ENCODE measurements around the gene PTPN23. TPM values are rescaled to one million over a fixed set of nuclear protein-coding genes. Genes with fewer than 3 reads are reported as not detected.
"Not testable (repeated sequence)": the region's sequence is repeated elsewhere in the genome, so short reads cannot be mapped to it uniquely, and the experiment has no call there.

PTPN23 gene
- total and polyA plus RNA-seq, 2 donors from 2014 or later, result 12.6 to 48.5 TPM

DNA sequence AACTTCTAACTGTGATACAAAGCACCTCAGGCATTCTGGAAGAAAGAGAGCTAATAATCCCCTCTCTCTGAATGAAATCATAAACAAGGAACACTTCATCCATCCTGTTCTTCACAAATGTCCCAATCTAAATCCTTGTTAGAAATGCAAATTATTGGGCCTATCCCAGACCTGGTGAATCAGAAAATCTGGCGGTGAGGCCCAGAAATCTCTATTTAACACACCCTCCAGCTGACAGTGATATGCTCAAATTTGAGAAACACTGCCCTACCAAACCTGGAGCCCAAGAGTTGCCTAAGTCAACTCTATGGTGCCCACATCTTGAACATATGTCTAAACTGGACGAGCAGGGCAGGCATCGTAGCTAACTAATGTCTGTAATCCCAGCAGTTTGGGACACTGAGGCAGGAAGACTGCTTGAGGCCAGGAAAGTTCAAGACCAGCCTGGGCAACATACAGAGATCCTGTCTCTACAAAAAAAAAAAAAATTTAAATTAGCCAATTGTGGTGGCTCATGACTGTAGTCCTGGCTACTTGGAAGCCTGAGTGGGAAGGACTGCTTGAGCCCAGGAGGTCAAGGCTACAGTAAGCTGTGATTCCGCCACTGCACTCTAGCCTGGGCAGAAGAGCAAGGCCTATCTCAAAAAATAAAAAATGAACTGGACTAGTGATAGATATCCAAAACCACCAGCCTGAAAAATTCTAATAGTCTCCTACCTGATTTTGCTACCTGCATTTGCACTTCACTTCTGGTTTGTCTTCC, 71.8 kb downstream of the PTPN23 start:
- Histone ChIP-seq H3K9ac (ENCODE audit: low read length in 3 of 3) (no peak overlapping the region), H3K4me3 (ENCODE audit: low read length in 3 of 3) (no peak overlapping the region), H3K36me3 (ENCODE audit: control insufficient read depth in 2 of 3, insufficient read depth in 3 of 3, low read length in 3 of 3) (no peaks in the 10 kb centered on the region), H3K27me3 (ENCODE audit: control insufficient read depth, insufficient read depth, low read length) (no peaks in the 10 kb centered on the region), H3K27ac (ENCODE audit: low read depth in 2 of 2, low read length in 2 of 2) (no peak overlapping the region), H3K4me1 (ENCODE audit: control insufficient read depth in 2 of 3, insufficient read depth in 2 of 3, low read depth in 1 of 3, low read length in 3 of 3) (peaks cover 0 to 3% (median 0%) of the 10 kb centered on the region in 3 donors), H3K9me3 (ENCODE audit: control insufficient read depth in 2 of 3, insufficient read depth in 1 of 3, low read length in 3 of 3) (peaks cover 0 to 4% (median 0%) of the 10 kb centered on the region in 3 donors)
- TF ChIP-seq, protein P1, sequence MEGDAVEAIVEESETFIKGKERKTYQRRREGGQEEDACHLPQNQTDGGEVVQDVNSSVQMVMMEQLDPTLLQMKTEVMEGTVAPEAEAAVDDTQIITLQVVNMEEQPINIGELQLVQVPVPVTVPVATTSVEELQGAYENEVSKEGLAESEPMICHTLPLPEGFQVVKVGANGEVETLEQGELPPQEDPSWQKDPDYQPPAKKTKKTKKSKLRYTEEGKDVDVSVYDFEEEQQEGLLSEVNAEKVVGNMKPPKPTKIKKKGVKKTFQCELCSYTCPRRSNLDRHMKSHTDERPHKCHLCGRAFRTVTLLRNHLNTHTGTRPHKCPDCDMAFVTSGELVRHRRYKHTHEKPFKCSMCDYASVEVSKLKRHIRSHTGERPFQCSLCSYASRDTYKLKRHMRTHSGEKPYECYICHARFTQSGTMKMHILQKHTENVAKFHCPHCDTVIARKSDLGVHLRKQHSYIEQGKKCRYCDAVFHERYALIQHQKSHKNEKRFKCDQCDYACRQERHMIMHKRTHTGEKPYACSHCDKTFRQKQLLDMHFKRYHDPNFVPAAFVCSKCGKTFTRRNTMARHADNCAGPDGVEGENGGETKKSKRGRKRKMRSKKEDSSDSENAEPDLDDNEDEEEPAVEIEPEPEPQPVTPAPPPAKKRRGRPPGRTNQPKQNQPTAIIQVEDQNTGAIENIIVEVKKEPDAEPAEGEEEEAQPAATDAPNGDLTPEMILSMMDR (IDR thresholded peaks at IDR 0.05; ENCODE audit: borderline replicate concordance, extremely low read depth, insufficient read depth), result no peak
- FAIRE-seq (no peak), DNase-seq (no peak)
- intact Hi-C loops (cut with DNase I), result no loop called here

GRCh38 chr3:47455806-47456452, 75.1 kb downstream of the PTPN23 start:
- TF ChIP-seq, protein P1 (IDR thresholded peaks at IDR 0.05; ENCODE audit: borderline replicate concordance, extremely low read depth, insufficient read depth), result no peak
- H3K9me3 ChIP-seq (ENCODE audit: control insufficient read depth in 2 of 3, insufficient read depth in 1 of 3, low read length in 3 of 3), result no peaks in the 10 kb centered on the region
- peaks cover 0 to 3% (median 0%) of the 10 kb centered on the region in 3 donors for H3K4me1 ChIP-seq (ENCODE audit: control insufficient read depth in 2 of 3, insufficient read depth in 2 of 3, low read depth in 1 of 3, low read length in 3 of 3)
- no peak overlapping the region for H3K9ac ChIP-seq (ENCODE audit: low read length in 3 of 3)
- no peaks in the 10 kb centered on the region for H3K27me3 ChIP-seq (ENCODE audit: control insufficient read depth, insufficient read depth, low read length)
- intact Hi-C loops (cut with DNase I), result no loop called here
- no peak overlapping the region for H3K27ac ChIP-seq (ENCODE audit: low read depth in 2 of 2, low read length in 2 of 2)
- H3K36me3 ChIP-seq (ENCODE audit: control insufficient read depth in 2 of 3, insufficient read depth in 3 of 3, low read length in 3 of 3), result no peaks in the 10 kb centered on the region
- DNase-seq (no peak), FAIRE-seq (no peak)
- no peak overlapping the region for H3K4me3 ChIP-seq (ENCODE audit: low read length in 3 of 3)

DNA sequence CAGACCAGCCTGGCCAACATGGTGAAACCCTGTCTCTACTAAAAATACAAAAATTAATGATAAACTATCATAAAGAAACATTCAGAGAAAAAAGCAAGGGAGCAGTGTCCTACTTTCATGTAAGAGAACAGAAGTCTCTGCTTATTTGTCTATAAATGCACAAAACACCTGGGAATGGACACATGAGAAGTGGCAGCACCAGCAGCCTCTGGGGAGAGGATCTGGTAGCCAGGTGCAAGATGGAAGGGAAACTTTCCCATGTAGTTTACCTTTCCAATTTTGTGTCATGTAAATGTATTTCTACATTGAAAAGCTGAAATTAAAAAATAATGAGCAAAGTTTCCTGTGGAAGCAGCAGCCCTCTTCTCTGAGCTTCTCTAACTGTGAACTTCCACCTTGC, 76.2 kb downstream of the PTPN23 start:
- intact Hi-C loops (cut with DNase I), result no loop called here
- TF ChIP-seq, protein P1 (IDR thresholded peaks at IDR 0.05; ENCODE audit: borderline replicate concordance, extremely low read depth, insufficient read depth), result no peak
- DNase-seq (no peak), FAIRE-seq (no peak)
- H3K4me3 ChIP-seq (ENCODE audit: low read length in 3 of 3), result no peak overlapping the region
- H3K27me3 ChIP-seq (ENCODE audit: control insufficient read depth, insufficient read depth, low read length), result no peaks in the 10 kb centered on the region
- no peak overlapping the region for H3K9ac ChIP-seq (ENCODE audit: low read length in 3 of 3)
- no peaks in the 10 kb centered on the region for H3K36me3 ChIP-seq (ENCODE audit: control insufficient read depth in 2 of 3, insufficient read depth in 3 of 3, low read length in 3 of 3)
- H3K9me3 ChIP-seq (ENCODE audit: control insufficient read depth in 2 of 3, insufficient read depth in 1 of 3, low read length in 3 of 3), result no peaks in the 10 kb centered on the region
- H3K27ac ChIP-seq (ENCODE audit: low read depth in 2 of 2, low read length in 2 of 2), result no peak overlapping the region
- H3K4me1 ChIP-seq (ENCODE audit: control insufficient read depth in 2 of 3, insufficient read depth in 2 of 3, low read depth in 1 of 3, low read length in 3 of 3), result peaks cover 0 to 3% (median 0%) of the 10 kb centered on the region in 3 donors

- DNase-seq; H3K9me3 ChIP-seq (ENCODE audit: control insufficient read depth in 2 of 3, insufficient read depth in 1 of 3, low read length in 3 of 3); H3K4me1 ChIP-seq (ENCODE audit: control insufficient read depth in 2 of 3, insufficient read depth in 2 of 3, low read depth in 1 of 3, low read length in 3 of 3); H3K9ac ChIP-seq (ENCODE audit: low read length in 3 of 3); intact Hi-C loops (cut with DNase I); H3K27me3 ChIP-seq (ENCODE audit: control insufficient read depth, insufficient read depth, low read length); FAIRE-seq; H3K27ac ChIP-seq (ENCODE audit: low read depth in 2 of 2, low read length in 2 of 2); H3K36me3 ChIP-seq (ENCODE audit: control insufficient read depth in 2 of 3, insufficient read depth in 3 of 3, low read length in 3 of 3); H3K4me3 ChIP-seq (ENCODE audit: low read length in 3 of 3): not testable (repeated sequence)
Measured at GRCh38 chr3:47459534-47460085, 78.8 kb downstream of the PTPN23 start.
